Measurements from ENCODE around the gene MAN1A2. TPM values are rescaled to one million over a fixed set of nuclear protein-coding genes. Genes with fewer than 3 reads are reported as not detected.

Gene MAN1A2
- total and polyA plus RNA-seq, 2 experiments from 2014 or later: 22.8 to 48.1 TPM

- Histone ChIP-seq H2AFZ (no peak overlapping the region), H3K27ac (no peak overlapping the region), H3K9ac (no peak overlapping the region), H4K20me1 (ENCODE audit: insufficient read depth) (0 out of 2 replicates have a peak, but pooled peaks cover 10% of the 10 kb centered on the region), H3K79me2 (ENCODE audit: insufficient read depth) (peaks cover 91% of the 10 kb centered on the region), H3K9me3 (ENCODE audit: low read depth) (no peaks in the 10 kb centered on the region), H3F3A (ENCODE audit: insufficient read depth) (no peaks in the 10 kb centered on the region), H3K4me1 (ENCODE audit: insufficient read depth) (no peaks in the 10 kb centered on the region), H3K4me3 (no peak overlapping the region), H3K9me2 (ENCODE audit: insufficient read depth) (no peaks in the 10 kb centered on the region), H3K4me2 (ENCODE audit: unreplicated experiment) (no peak overlapping the region), H3K36me3 (ENCODE audit: low read depth) (no peaks in the 10 kb centered on the region), H3K27me3 (replicated peaks; ENCODE audit: insufficient read depth) (no peaks in the 10 kb centered on the region)
- WGBS, 2 experiments (ENCODE audit: low coverage in 1 of 2, low lambda C conversion rate in 2 of 2, missing lambda C conversion rate in 2 of 2): 84 to 86% methylated on average over 6 of the region's 6 CpGs
- TF ChIP-seq EZH2phosphoT487 (IDR thresholded peaks at IDR 0.05; ENCODE audit: insufficient read depth, low read depth): no peak
- no peak for TF ChIP-seq EZH2 (IDR thresholded peaks at IDR 0.05; ENCODE audit: insufficient read depth, poor library complexity, severe bottlenecking)
- DNase-seq: no peak
- in situ Hi-C loops (cut with MboI): no loop called here
These were observed 31.7 kb downstream of the MAN1A2 start for GRCh38 chr1:117398957-117399356.

GRCh38 chr1:117401761-117402160 lies 34.5 kb downstream of the MAN1A2 start:
- in situ Hi-C loops (cut with MboI): no loop called here
- Histone ChIP-seq H3K79me2 (ENCODE audit: insufficient read depth) (peaks cover 77% of the 10 kb centered on the region), H4K20me1 (ENCODE audit: insufficient read depth) (0 out of 2 replicates have a peak, but pooled peaks cover 6% of the 10 kb centered on the region), H3K27me3 (replicated peaks; ENCODE audit: insufficient read depth) (no peaks in the 10 kb centered on the region), H3K27ac (no peak overlapping the region), H3K36me3 (ENCODE audit: low read depth) (peaks cover 6% of the 10 kb centered on the region; the same call in 1 of the 2 replicates), H3F3A (ENCODE audit: insufficient read depth) (no peaks in the 10 kb centered on the region), H3K9ac (no peak overlapping the region), H3K9me3 (ENCODE audit: low read depth) (no peaks in the 10 kb centered on the region), H3K4me2 (ENCODE audit: unreplicated experiment) (no peak overlapping the region), H2AFZ (no peak overlapping the region), H3K4me1 (ENCODE audit: insufficient read depth) (no peaks in the 10 kb centered on the region), H3K9me2 (ENCODE audit: insufficient read depth) (no peaks in the 10 kb centered on the region), H3K4me3 (no peak overlapping the region)
- no peak for DNase-seq
- TF ChIP-seq EZH2phosphoT487 (IDR thresholded peaks at IDR 0.05; ENCODE audit: insufficient read depth, low read depth): no peak
- no peak for TF ChIP-seq EZH2 (IDR thresholded peaks at IDR 0.05; ENCODE audit: insufficient read depth, poor library complexity, severe bottlenecking)

GRCh38 chr1:117403597-117403996 lies 36.3 kb downstream of the MAN1A2 start:
- H3K9me3 ChIP-seq (ENCODE audit: low read depth): no peaks in the 10 kb centered on the region
- no peak overlapping the region for H3K4me3 ChIP-seq
- TF ChIP-seq EZH2 (IDR thresholded peaks at IDR 0.05; ENCODE audit: insufficient read depth, poor library complexity, severe bottlenecking): no peak
- TF ChIP-seq EZH2phosphoT487 (IDR thresholded peaks at IDR 0.05; ENCODE audit: insufficient read depth, low read depth): no peak
- H3K36me3 ChIP-seq (ENCODE audit: low read depth): peaks cover 6% of the 10 kb centered on the region; the same call in 1 of the 2 replicates
- no peaks in the 10 kb centered on the region for H3K4me1 ChIP-seq (ENCODE audit: insufficient read depth)
- no peak overlapping the region for H2AFZ ChIP-seq
- no peak overlapping the region for H3K9ac ChIP-seq
- WGBS, 2 experiments (ENCODE audit: low coverage in 1 of 2, low lambda C conversion rate in 2 of 2, missing lambda C conversion rate in 2 of 2): 96 to 98% methylated on average over 3 of the region's 3 CpGs
- 0 out of 2 replicates have a peak, but pooled peaks cover 6% of the 10 kb centered on the region for H4K20me1 ChIP-seq (ENCODE audit: insufficient read depth)
- H3K9me2 ChIP-seq (ENCODE audit: insufficient read depth): no peaks in the 10 kb centered on the region
- H3K27me3 ChIP-seq (replicated peaks; ENCODE audit: insufficient read depth): no peaks in the 10 kb centered on the region
- in situ Hi-C loops (cut with MboI): no loop called here
- H3K4me2 ChIP-seq (ENCODE audit: unreplicated experiment): no peak overlapping the region
- no peaks in the 10 kb centered on the region for H3F3A ChIP-seq (ENCODE audit: insufficient read depth)
- H3K27ac ChIP-seq: no peak overlapping the region
- DNase-seq: no peak
- H3K79me2 ChIP-seq (ENCODE audit: insufficient read depth): peaks cover 61% of the 10 kb centered on the region

- Histone ChIP-seq H3K36me3 (ENCODE audit: low read depth) (peaks cover 6% of the 10 kb centered on the region; the same call in 1 of the 2 replicates), H3K4me1 (ENCODE audit: insufficient read depth) (no peaks in the 10 kb centered on the region), H3K27ac (no peak overlapping the region), H2AFZ (no peak overlapping the region), H3K9me3 (ENCODE audit: low read depth) (no peaks in the 10 kb centered on the region), H3K4me3 (no peak overlapping the region), H4K20me1 (ENCODE audit: insufficient read depth) (0 out of 2 replicates have a peak, but pooled peaks cover 6% of the 10 kb centered on the region), H3K79me2 (ENCODE audit: insufficient read depth) (peaks cover 59% of the 10 kb centered on the region), H3K9ac (no peak overlapping the region), H3K27me3 (replicated peaks; ENCODE audit: insufficient read depth) (no peaks in the 10 kb centered on the region), H3K9me2 (ENCODE audit: insufficient read depth) (no peaks in the 10 kb centered on the region), H3F3A (ENCODE audit: insufficient read depth) (no peaks in the 10 kb centered on the region), H3K4me2 (ENCODE audit: unreplicated experiment) (no peak overlapping the region)
- TF ChIP-seq EZH2phosphoT487 (IDR thresholded peaks at IDR 0.05; ENCODE audit: insufficient read depth, low read depth) (no peak), EZH2 (IDR thresholded peaks at IDR 0.05; ENCODE audit: insufficient read depth, poor library complexity, severe bottlenecking) (no peak)
- in situ Hi-C loops (cut with MboI): no loop called here
- no peak for DNase-seq
These were observed 37.8 kb downstream of the MAN1A2 start for GRCh38 chr1:117405042-117405441.

- H3F3A ChIP-seq (ENCODE audit: insufficient read depth): no peaks in the 10 kb centered on the region
- no peak overlapping the region for H3K9ac ChIP-seq
- 0 out of 2 replicates have a peak, but pooled peaks cover 4% of the 10 kb centered on the region for H3K9me2 ChIP-seq (ENCODE audit: insufficient read depth)
- no peak overlapping the region for H3K4me2 ChIP-seq (ENCODE audit: unreplicated experiment)
- H3K4me3 ChIP-seq: no peak overlapping the region
- H3K27ac ChIP-seq: no peak overlapping the region
- H4K20me1 ChIP-seq (ENCODE audit: insufficient read depth): no peaks in the 10 kb centered on the region
- H3K4me1 ChIP-seq (ENCODE audit: insufficient read depth): peaks cover 7% of the 10 kb centered on the region; the same call in 1 of the 2 replicates
- peaks cover 41% of the 10 kb centered on the region for H3K79me2 ChIP-seq (ENCODE audit: insufficient read depth)
- H2AFZ ChIP-seq: no peak overlapping the region
- TF ChIP-seq EZH2phosphoT487 (IDR thresholded peaks at IDR 0.05; ENCODE audit: insufficient read depth, low read depth) (no peak), EZH2 (IDR thresholded peaks at IDR 0.05; ENCODE audit: insufficient read depth, poor library complexity, severe bottlenecking) (no peak)
- no peaks in the 10 kb centered on the region for H3K9me3 ChIP-seq (ENCODE audit: low read depth)
- in situ Hi-C loops (cut with MboI): no loop called here
- no peaks in the 10 kb centered on the region for H3K36me3 ChIP-seq (ENCODE audit: low read depth)
- H3K27me3 ChIP-seq (replicated peaks; ENCODE audit: insufficient read depth): no peaks in the 10 kb centered on the region
- no peak for DNase-seq
These were observed 45.2 kb downstream of the MAN1A2 start for GRCh38 chr1:117412472-117412871.
